Tibial nerve (tissue), 4 donors: ENCODE results near the gene SGPP2. TPM values are rescaled to one million over a fixed set of nuclear protein-coding genes. Genes with fewer than 3 reads are reported as not detected.

Experiments
- DNase-seq, 2 donors: peaks; one replicate each; pipeline ENCODE4 v3.0.0-alpha.2; 2019; ENCODE audit warnings: low spot score in 2 of 2
- H3K27ac ChIP-seq, 4 donors: fragments of 200-600 bp; sonication (generic) in 3 of 4; one replicate each; pipeline ENCODE4 v1.5.1; 2017 to 2019; ENCODE audit warnings: mild to moderate bottlenecking in 1 of 4
- H3K27me3 ChIP-seq, 2 donors: fragments of 200-600 bp; sonication (generic) in 1 of 2; one replicate each; pipeline versions ENCODE4 v1.5.1 to v1.6.0; 2017 to 2019
- H3K36me3 ChIP-seq, 3 donors: fragments of 200-600 bp; sonication (generic); one replicate each; pipeline ENCODE4 v1.5.1; 2018 to 2019
- H3K4me1 ChIP-seq, 4 donors: fragments of 200-600 bp; sonication (generic) in 3 of 4; one replicate each; pipeline ENCODE4 v1.5.1; 2017 to 2019
- H3K4me3 ChIP-seq, 4 donors: fragments of 200-600 bp; sonication (generic) in 3 of 4; one replicate each; pipeline ENCODE4 v1.5.1; 2017 to 2019; ENCODE audit warnings: mild to moderate bottlenecking in 1 of 4, moderate library complexity in 1 of 4
- H3K9me3 ChIP-seq, 4 donors: fragments of 200-600 bp; sonication (generic) in 3 of 4; one replicate each; pipeline ENCODE4 v1.5.1; 2017 to 2019
- CTCF ChIP-seq, 5 experiments: fragments of 200-600 bp in 3 of 5; fragments of 450-650 bp in 2 of 5; sonication (generic) in 3 of 5; IDR thresholded peaks; one replicate each; pipeline ENCODE4 v1.5.1; 2016 to 2019; ENCODE audit warnings: antibody characterized with exemption in 5 of 5, mild to moderate bottlenecking in 3 of 5, moderate library complexity in 2 of 5
- EP300 ChIP-seq, 2 donors: sonication (generic); formaldehyde crosslinking; IDR thresholded peaks; one replicate each; pipeline ENCODE4 v1.6.1; 2017; ENCODE audit warnings: antibody characterized with exemption in 2 of 2, mild to moderate bottlenecking in 1 of 2
- POLR2A ChIP-seq, 2 donors: fragments of 450-650 bp; IDR thresholded peaks; one replicate each; pipeline ENCODE4 v1.6.1; 2017; ENCODE audit warnings: antibody characterized with exemption in 2 of 2, mild to moderate bottlenecking in 2 of 2, moderate library complexity in 2 of 2
- WGBS, 2 donors: methylation state at CpG; one replicate each; pipeline ENCODE4 v1.1.5; 2018; 5-methylcytosine and 5-hydroxymethylcytosine counted together
- total RNA-seq, 4 donors: library from RNA; depleted of rRNA; stranded (reverse); fragments of >200 nt; gene quantifications; one replicate each; pipeline ENCODE4 v1.1.0, GENCODE V29; 2016

Gene SGPP2
- total RNA-seq, 4 donors from 2014 or later: not detected

- Histone ChIP-seq H3K36me3 (no peaks in the 10 kb centered on the region), H3K4me1 (no peaks in the 10 kb centered on the region), H3K9me3 (no peaks in the 10 kb centered on the region), H3K4me3 (no peak overlapping the region), H3K27ac (no peak overlapping the region), H3K27me3 (peaks cover 0 to 25% of the 10 kb centered on the region in 2 donors)
- DNase-seq: no peak
- no peak for TF ChIP-seq CTCF (IDR thresholded peaks at IDR 0.05)
- no peak for TF ChIP-seq POLR2A (IDR thresholded peaks at IDR 0.05)
- no peak for TF ChIP-seq EP300 (IDR thresholded peaks at IDR 0.05)
- WGBS, 2 donors: 58 to 60% methylated on average over 5 of the region's 5 CpGs
Measured at GRCh38 chr2:222451224-222451674, 26.9 kb downstream of the SGPP2 start.

GRCh38 chr2:222452422-222452950, 28.1 kb downstream of the SGPP2 start:
- TF ChIP-seq EP300 (IDR thresholded peaks at IDR 0.05): no peak
- TF ChIP-seq POLR2A (IDR thresholded peaks at IDR 0.05): no peak
- TF ChIP-seq CTCF (IDR thresholded peaks at IDR 0.05): no peak
- no peaks in the 10 kb centered on the region for H3K4me1 ChIP-seq
- H3K27ac ChIP-seq: no peak overlapping the region
- WGBS, 2 donors: 61 to 80% methylated on average over 3 of the region's 3 CpGs
- peaks cover 0 to 25% of the 10 kb centered on the region in 2 donors for H3K27me3 ChIP-seq
- DNase-seq: no peak
- H3K9me3 ChIP-seq: no peaks in the 10 kb centered on the region
- H3K4me3 ChIP-seq: no peak overlapping the region
- H3K36me3 ChIP-seq: no peaks in the 10 kb centered on the region

GRCh38 chr2:222456479-222457077, 32.2 kb downstream of the SGPP2 start:
- TF ChIP-seq POLR2A (IDR thresholded peaks at IDR 0.05): no peak
- TF ChIP-seq CTCF (IDR thresholded peaks at IDR 0.05): no peak
- no peak for TF ChIP-seq EP300 (IDR thresholded peaks at IDR 0.05)
- Histone ChIP-seq H3K4me3 (no peak overlapping the region), H3K27me3 (peaks cover 0 to 1% of the 10 kb centered on the region in 2 donors), H3K36me3 (no peaks in the 10 kb centered on the region), H3K4me1 (no peaks in the 10 kb centered on the region), H3K27ac (no peak overlapping the region), H3K9me3 (no peaks in the 10 kb centered on the region)
- WGBS, 2 donors: 74 to 80% methylated on average over 4 of the region's 4 CpGs
- no peak for DNase-seq

GRCh38 chr2:222459983-222460382, 35.6 kb downstream of the SGPP2 start:
- Histone ChIP-seq H3K9me3 (no peaks in the 10 kb centered on the region), H3K27me3 (peaks cover 0 to 5% of the 10 kb centered on the region in 2 donors), H3K27ac (no peak overlapping the region), H3K4me1 (no peaks in the 10 kb centered on the region), H3K36me3 (no peaks in the 10 kb centered on the region), H3K4me3 (no peak overlapping the region)
- DNase-seq: no peak
- TF ChIP-seq CTCF (IDR thresholded peaks at IDR 0.05): no peak
- no peak for TF ChIP-seq EP300 (IDR thresholded peaks at IDR 0.05)
- no peak for TF ChIP-seq POLR2A (IDR thresholded peaks at IDR 0.05)
- 92 to 93% methylated on average over 10 of the region's 10 CpGs for WGBS, 2 donors

GRCh38 chr2:222465746-222466145, 41.4 kb downstream of the SGPP2 start:
- WGBS, 2 donors: 43 to 59% methylated on average over 3 of the region's 3 CpGs
- no peak for DNase-seq
- no peak overlapping the region for H3K27ac ChIP-seq
- peaks cover 0 to 5% of the 10 kb centered on the region in 2 donors for H3K27me3 ChIP-seq
- no peaks in the 10 kb centered on the region for H3K9me3 ChIP-seq
- TF ChIP-seq POLR2A (IDR thresholded peaks at IDR 0.05) (no peak), CTCF (IDR thresholded peaks at IDR 0.05) (no peak), EP300 (IDR thresholded peaks at IDR 0.05) (no peak)
- H3K4me1 ChIP-seq: no peaks in the 10 kb centered on the region
- no peak overlapping the region for H3K4me3 ChIP-seq
- H3K36me3 ChIP-seq: no peaks in the 10 kb centered on the region
